Hematopoietic multipotent progenitor cell treated with erythropoietin and hydrocortisone succinate and interleukin-3 and kit ligand, for 15 days (in vitro differentiated cells): ENCODE data around the gene OSER1.

Experiments
- DNase-seq: peaks from one replicate; pipeline ENCODE4 v3.0.0-alpha.2; 2015; ENCODE audit warnings: low spot score

The OSER1 gene

DNA sequence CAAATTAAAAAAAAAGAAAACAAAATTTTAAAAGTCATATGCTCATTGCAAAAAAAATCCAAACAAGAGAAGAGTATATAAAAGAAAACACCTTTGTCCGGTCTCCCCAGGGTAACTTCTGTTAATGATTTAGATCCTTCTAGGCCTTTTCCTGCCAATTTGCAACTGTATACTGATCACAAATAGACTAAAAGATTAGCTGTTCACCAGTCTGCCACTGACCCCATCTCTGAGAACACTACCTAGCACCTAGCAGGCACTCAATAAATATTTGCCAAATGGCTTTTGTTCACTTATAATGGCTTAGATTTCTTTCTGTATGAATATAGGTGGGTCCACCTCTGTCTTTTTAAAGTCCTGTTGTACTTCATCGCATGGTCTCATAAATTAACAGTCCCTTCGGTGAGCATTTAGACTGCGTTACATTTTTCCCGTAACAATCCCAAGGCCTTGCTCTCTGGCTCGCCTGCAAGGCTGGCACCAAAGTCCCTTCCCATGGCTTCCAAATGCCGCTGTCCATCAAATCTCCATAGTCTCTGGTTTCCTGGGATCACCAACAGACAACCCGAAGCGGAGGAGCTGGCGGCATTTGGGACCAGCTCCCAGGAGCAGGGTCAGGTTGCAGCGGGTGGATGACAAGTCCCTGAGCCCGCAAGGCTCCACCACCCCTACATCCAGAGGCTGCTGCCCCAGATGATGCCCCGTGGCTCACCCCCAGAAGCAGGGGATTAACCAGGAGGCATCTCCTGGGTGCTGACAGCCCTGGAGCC is 35.4 kb downstream of the OSER1 start:
- DNase-seq: no peak

GRCh38 chr20:44173846-44174245 is 36.7 kb downstream of the OSER1 start:
- DNase-seq: no peak

DNA sequence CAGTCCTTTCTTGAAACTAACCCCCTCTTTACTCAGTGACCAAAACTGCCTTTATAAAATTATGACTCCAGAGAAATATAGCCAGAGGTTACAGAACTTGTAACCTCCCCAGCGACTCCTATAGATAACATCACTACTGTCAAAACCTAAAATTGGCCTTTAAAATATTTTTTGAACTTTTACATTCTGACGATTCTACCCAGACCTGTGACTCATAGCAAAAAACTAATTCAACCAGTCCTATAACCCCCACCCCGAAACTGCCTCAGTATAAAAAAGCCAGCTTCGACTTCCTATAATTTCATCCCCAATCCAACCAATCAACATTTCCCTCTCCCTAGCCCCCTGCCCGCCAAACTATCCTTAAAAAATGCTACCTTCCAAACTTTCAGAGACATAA is 37.5 kb downstream of the OSER1 start:
- DNase-seq: no peak

DNA sequence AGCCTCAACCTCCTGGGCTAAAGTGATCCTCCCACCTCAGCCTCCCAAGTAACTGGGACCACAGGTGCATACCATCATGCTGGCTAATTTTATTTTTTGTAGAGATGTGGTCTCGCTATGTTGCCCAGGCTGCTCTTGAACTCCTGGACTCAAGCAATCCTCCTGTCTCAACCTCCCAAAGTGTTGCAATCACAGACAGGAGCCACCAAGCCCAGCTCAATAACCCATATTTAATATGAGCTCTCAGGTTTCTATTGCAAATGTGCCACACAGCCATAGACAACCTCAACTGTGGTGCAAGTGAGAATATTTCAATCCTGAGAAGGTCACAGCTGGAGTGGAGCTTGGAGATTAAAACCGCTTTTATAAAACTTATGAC is 38.0 kb downstream of the OSER1 start:
- DNase-seq: no peak

- DNase-seq: no peak
These were observed 38.6 kb downstream of the OSER1 start for GRCh38 chr20:44171775-44172571.

- DNase-seq: no peak
These were observed 39.7 kb downstream of the OSER1 start for GRCh38 chr20:44170816-44171410.

GRCh38 chr20:44167736-44168135 is 42.8 kb downstream of the OSER1 start:
- no peak for DNase-seq

- DNase-seq: no peak
These were observed 44.1 kb downstream of the OSER1 start for GRCh38 chr20:44166477-44166876.

GRCh38 chr20:44166008-44166407 is 44.6 kb downstream of the OSER1 start:
- DNase-seq: no peak

- DNase-seq: no peak
These were observed 50.4 kb downstream of the OSER1 start for GRCh38 chr20:44160133-44160532.

DNA sequence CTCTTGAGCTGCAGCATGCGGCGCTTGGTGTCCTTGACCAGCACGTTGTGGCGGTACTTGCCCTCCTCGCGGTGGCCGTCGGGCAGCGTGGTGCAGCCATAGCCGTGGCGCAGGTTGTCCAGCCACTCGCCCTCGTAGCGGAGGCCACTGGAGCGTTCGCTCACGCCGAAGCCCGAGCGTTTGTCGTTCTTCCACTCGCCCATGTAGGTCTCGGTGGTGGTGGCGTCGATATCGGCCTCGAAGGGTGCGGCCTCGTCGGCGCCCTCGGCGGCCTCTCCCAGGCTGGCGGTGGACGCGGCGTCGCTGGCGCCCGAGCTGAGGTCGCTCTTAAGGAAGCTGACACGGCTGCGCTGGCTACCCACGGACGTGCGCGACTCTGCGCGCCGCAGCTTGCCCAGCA is 50.9 kb downstream of the OSER1 start:
- DNase-seq: no peak

DNA sequence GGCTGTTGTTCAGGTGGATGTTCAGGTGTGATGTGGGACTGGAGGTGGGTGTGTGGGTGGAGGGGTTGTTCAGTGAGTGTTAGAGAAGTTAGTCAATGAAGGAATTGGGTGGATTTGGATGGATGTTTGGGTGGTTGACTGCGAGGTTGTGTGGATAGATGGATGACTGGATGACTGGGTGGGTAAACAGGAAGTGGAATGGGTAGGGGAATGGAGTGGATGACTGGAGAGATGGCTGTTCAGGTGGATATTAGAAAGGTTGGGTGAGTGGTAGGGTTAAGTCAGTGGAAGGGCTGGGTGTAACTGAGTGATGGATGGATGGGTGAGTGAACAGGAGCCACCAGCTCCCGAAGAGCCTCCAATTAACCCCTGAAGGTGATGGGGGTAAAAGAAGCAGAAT is 51.4 kb downstream of the OSER1 start:
- DNase-seq: no peak

GRCh38 chr20:44157061-44157460 is 53.5 kb downstream of the OSER1 start:
- DNase-seq: no peak

DNA sequence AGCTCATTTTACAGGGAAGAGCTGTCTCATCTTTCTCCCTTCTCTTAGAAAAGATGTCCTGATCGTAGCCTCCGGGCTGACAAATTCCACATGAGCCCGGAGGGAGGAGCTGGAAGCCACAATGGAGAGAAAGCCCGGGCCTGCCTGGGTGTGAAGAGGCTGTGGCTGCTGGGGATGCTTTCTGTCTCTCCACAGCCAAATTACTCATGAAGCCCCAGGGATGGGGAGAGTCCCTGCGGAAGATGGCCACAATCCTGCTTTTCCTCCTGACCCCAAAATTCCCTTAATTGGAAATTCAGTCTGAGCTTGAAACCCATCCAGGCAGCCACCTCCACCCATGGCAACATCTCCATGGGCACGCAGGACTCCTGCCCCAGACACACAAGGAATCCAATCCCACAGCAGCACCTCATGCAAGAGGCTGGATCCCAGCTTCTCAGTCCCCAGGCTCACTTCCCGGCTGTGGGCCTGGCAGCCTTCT is 56.0 kb downstream of the OSER1 start:
- no peak for DNase-seq

DNA sequence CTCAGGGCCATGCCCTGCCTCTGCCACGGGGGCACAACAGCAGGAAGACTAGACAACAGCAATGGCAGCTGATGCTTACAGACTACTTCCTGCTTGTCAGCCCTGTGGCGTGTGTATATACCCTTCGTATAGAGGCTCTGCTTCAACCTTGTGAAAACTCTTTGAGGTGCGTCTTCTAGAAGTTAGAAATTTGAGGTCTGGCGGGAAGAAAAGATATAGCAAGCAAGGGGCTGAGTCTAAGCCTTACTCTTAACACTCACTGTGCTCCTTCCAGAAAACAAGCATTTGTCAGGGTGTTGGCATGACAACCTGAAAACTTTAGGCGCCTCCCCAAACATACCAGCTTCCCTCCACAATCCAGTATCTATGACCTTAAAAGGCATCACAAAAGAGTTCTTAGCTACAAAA is 56.9 kb downstream of the OSER1 start:
- DNase-seq: no peak

DNA sequence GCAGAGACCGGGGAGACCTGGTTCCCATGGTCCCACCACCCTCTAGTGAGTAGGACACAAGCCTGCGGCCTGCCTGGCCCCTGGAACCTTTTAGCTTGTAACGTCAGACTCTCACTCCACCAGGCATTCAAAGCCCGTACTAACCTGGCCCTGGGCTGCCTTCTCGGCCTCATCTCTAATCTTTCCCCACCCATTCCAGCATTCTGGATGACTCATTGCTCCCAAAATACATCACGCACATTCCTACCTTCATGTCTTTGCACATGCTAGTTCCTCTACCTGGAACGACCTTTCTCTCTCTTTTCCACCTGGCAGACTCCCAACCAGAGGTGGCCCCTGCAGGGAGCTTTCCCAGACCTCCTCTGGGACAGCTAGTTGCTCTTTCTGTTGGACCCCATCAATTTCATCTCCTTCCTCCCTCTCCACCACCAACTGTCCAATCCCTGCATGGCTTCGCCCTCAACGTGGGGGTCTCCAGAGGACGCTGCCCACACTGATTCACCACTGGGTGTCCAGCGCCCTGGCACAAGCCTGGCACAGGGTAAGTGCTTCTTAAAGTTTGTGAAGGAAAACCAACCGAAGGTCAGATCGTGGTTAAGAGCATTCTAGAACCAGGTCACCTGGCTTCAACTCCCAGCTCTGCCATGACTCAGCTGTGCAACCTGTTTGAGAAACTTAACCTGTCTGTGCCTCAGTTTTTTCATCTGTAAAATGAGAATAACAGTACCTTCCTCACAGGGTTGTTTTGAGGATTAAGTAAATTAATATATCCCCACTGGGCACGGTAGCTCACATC is 58.8 kb downstream of the OSER1 start:
- no peak for DNase-seq

DNA sequence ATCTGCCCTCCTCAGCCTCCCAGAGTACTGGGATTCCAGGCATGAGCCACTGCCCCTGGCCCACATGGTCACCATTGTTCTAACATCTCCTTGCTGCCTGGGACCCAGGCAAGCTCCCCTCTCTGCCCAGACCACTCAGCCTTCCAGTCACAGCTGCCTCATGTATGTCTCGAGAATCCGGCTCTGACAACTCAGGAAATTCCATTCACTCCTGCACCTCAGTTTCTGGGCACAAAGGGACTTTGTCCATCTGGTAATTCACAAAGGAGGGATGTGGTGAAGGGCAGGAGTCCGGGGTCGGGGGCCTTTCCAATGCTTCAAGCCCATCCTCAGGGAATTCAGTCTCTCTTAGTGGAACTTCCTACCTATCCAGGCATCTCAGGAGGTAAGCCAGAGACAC is 64.3 kb downstream of the OSER1 start:
- DNase-seq: no peak
